ENCODE results near the gene ZNF200. TPM values are rescaled to one million over a fixed set of nuclear protein-coding genes. Genes with fewer than 3 reads are reported as not detected.

The ZNF200 gene
- total and polyA plus RNA-seq, 2 of the 13 experiments (the other 11 are each of a cell fraction or from before 2014, with no cell fraction given): 3.5 to 16.5 TPM

GRCh38 chr16:3212006-3212405 lies 23.0 kb downstream of the ZNF200 start:
- WGBS (ENCODE audit: low lambda C conversion rate): 14% methylated on average over 3 of the region's 3 CpGs
- Histone ChIP-seq H3K9me3 (ENCODE audit: low read length) (no peaks in the 10 kb centered on the region), H3K4me1 (ENCODE audit: insufficient read depth, low read length) (peaks cover 32% of the 10 kb centered on the region), H3K36me3 (replicated peaks in 1 of 2; ENCODE audit: control insufficient read depth in 1 of 2, insufficient read depth in 2 of 2, low read length in 2 of 2) (no peaks in the 10 kb centered on the region), H3K79me2 (ENCODE audit: insufficient read depth, low read length) (no peaks in the 10 kb centered on the region), H2AFZ (ENCODE audit: low read length) (no peak overlapping the region), H3K27ac (ENCODE audit: extremely low read length, insufficient read depth, low read length) (no peak overlapping the region), H3K4me2 (ENCODE audit: low read depth, low read length) (no peak overlapping the region), H3K27me3 (ENCODE audit: control insufficient read depth in 1 of 2, insufficient read depth in 2 of 2, low read length in 2 of 2) (peaks cover 5 to 13% of the 10 kb centered on the region in 2 experiments; a peak in 2 of 5 replicates), H3K9ac (ENCODE audit: insufficient read depth, low read depth, low read length) (no peak overlapping the region), H4K20me1 (ENCODE audit: insufficient read depth, low read length) (no peaks in the 10 kb centered on the region), H3K4me3 (replicated peaks in 1 of 3; ENCODE audit: insufficient read depth in 1 of 3, low read depth in 2 of 3, low read length in 3 of 3) (no peak overlapping the region)
- POLR2A ChIA-PET: no interaction called here
- CTCF ChIA-PET (ENCODE audit: low intra/inter-chr PET ratio, low total read pairs): no interaction called here
- intact Hi-C loops (cut with micrococcal nuclease; ENCODE audit: unreplicated experiment) (no loop called here), in situ Hi-C loops (cut with HindIII; ENCODE audit: extremely low pct_ligation_motif_present, low pct_unique_long_range_greater_than_20kb) (no loop called here)
- no peak for ATAC-seq
- FAIRE-seq: no peak
- TF ChIP-seq ZNF446 (CRISPR knock-in tag; IDR thresholded peaks at IDR 0.05): no peak
- TF ChIP-seq SETDB1 (CRISPR knock-in tag; IDR thresholded peaks at IDR 0.05; ENCODE audit: borderline replicate concordance): no peak
- TF ChIP-seq MYPOP (CRISPR knock-in tag; IDR thresholded peaks at IDR 0.05): no peak
- TF ChIP-seq PATZ1 (CRISPR knock-in tag; IDR thresholded peaks at IDR 0.05): no peak
- TF ChIP-seq HDAC2 (CRISPR knock-in tag; IDR thresholded peaks at IDR 0.05): no peak
- TF ChIP-seq, protein P1, sequence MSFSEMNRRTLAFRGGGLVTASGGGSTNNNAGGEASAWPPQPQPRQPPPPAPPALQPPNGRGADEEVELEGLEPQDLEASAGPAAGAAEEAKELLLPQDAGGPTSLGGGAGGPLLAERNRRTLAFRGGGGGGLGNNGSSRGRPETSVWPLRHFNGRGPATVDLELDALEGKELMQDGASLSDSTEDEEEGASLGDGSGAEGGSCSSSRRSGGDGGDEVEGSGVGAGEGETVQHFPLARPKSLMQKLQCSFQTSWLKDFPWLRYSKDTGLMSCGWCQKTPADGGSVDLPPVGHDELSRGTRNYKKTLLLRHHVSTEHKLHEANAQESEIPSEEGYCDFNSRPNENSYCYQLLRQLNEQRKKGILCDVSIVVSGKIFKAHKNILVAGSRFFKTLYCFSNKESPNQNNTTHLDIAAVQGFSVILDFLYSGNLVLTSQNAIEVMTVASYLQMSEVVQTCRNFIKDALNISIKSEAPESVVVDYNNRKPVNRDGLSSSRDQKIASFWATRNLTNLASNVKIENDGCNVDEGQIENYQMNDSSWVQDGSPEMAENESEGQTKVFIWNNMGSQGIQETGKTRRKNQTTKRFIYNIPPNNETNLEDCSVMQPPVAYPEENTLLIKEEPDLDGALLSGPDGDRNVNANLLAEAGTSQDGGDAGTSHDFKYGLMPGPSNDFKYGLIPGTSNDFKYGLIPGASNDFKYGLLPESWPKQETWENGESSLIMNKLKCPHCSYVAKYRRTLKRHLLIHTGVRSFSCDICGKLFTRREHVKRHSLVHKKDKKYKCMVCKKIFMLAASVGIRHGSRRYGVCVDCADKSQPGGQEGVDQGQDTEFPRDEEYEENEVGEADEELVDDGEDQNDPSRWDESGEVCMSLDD (CRISPR knock-in tag; IDR thresholded peaks at IDR 0.05; ENCODE audit: borderline replicate concordance): no peak
- no peak for TF ChIP-seq ZNF292 (CRISPR knock-in tag; IDR thresholded peaks at IDR 0.05; ENCODE audit: borderline replicate concordance, low read depth)
- no peak for TF ChIP-seq NFIC (IDR thresholded peaks at IDR 0.05; ENCODE audit: low read length)
- no peak for TF ChIP-seq KLF6 (CRISPR knock-in tag; IDR thresholded peaks at IDR 0.05)
- no peak for TF ChIP-seq GLI4 (CRISPR knock-in tag; IDR thresholded peaks at IDR 0.05; ENCODE audit: borderline replicate concordance)
- TF ChIP-seq RBM22 (optimal IDR thresholded peaks at IDR 0.05; ENCODE audit: low read length): no peak
- TF ChIP-seq ZNF383 (CRISPR knock-in tag; IDR thresholded peaks at IDR 0.05; ENCODE audit: borderline replicate concordance): no peak
- TF ChIP-seq ZBTB34 (CRISPR knock-in tag; IDR thresholded peaks at IDR 0.05): no peak
- TF ChIP-seq RARA (CRISPR knock-in tag; IDR thresholded peaks at IDR 0.05): no peak
- TF ChIP-seq TP53 (CRISPR knock-in tag; conservative IDR thresholded peaks at IDR 0.05): no peak
- DNase-seq (ENCODE audit: low spot score): no peak
- no TSS peak for BruUV-seq (replicated peaks)

Data from HepG2 (cell line).